DND-41 (cell line): ENCODE data around the gene NDUFA8.

Source experiments
- ATAC-seq: fragments of 200-7000 bp; cut with Tn5 transposase; 3 replicates; pipeline ENCODE4 v1.9.1; 2021; ENCODE audit warnings: low read depth; ENCODE audit not compliant: insufficient read depth
- DNase-seq: peaks from one replicate; pipeline ENCODE4 v3.0.0-alpha.2; 2020
- H2AFZ ChIP-seq: 2 replicates; pipeline ENCODE4 v1.6.0; 2012; ENCODE audit warnings: low read depth, low read length
- H3K27ac ChIP-seq: 2 replicates; pipeline ENCODE4 v1.5.1; 2012; ENCODE audit warnings: low read length, inconsistent platforms
- H3K27me3 ChIP-seq: fragments of 200-600 bp; sonication (generic); 2 replicates; pipeline ENCODE4 v1.6.0; 2012; ENCODE audit warnings: low read length, mild to moderate bottlenecking, inconsistent platforms; ENCODE audit not compliant: insufficient read depth, poor library complexity
- H3K36me3 ChIP-seq: 2 replicates; pipeline ENCODE4 v1.5.1; 2012; ENCODE audit warnings: low read length, inconsistent platforms; ENCODE audit not compliant: insufficient read depth
- H3K4me1 ChIP-seq: 2 replicates; pipeline ENCODE4 v1.5.1; 2012; ENCODE audit warnings: mild to moderate bottlenecking, low read length; ENCODE audit not compliant: insufficient read depth
- H3K4me2 ChIP-seq: 2 replicates; pipeline ENCODE4 v1.6.0; 2012; ENCODE audit warnings: mild to moderate bottlenecking, moderate library complexity, low read length, inconsistent platforms; ENCODE audit not compliant: insufficient read depth
- H3K4me3 ChIP-seq, 2 experiments: fragments of 200-600 bp in 1 of 2; shearing (Covaris generic) in 1 of 2; 2 replicates each; pipeline ENCODE4 v1.5.1; 2012 to 2016; ENCODE audit warnings: inconsistent platforms in 2 of 2, low read length in 2 of 2, mild to moderate bottlenecking in 2 of 2, low read depth in 1 of 2, moderate library complexity in 1 of 2
- H3K79me2 ChIP-seq: 2 replicates; pipeline ENCODE4 v1.6.0; 2012; ENCODE audit warnings: low read length, inconsistent platforms; ENCODE audit not compliant: insufficient read depth
- H3K9ac ChIP-seq: 2 replicates; pipeline ENCODE4 v1.6.0; 2012; ENCODE audit warnings: low read depth, mild to moderate bottlenecking, inconsistent platforms, low read length, moderate library complexity
- H3K9me3 ChIP-seq: 2 replicates; pipeline ENCODE4 v1.5.1; 2012; ENCODE audit warnings: low read length, moderate library complexity, mild to moderate bottlenecking, inconsistent platforms; ENCODE audit not compliant: insufficient read depth, severe bottlenecking
- H4K20me1 ChIP-seq: 2 replicates; pipeline ENCODE4 v1.6.0; 2012; ENCODE audit warnings: low read length; ENCODE audit not compliant: insufficient read depth
- EZH2 ChIP-seq: IDR thresholded peaks from 3 replicates; pipeline ENCODE4 v1.6.1; 2012; ENCODE audit warnings: borderline replicate concordance, low read depth, mild to moderate bottlenecking, moderate library complexity, low read length, inconsistent platforms; ENCODE audit not compliant: severe bottlenecking
- TF ChIP-seq, protein P1 (sequence below): IDR thresholded peaks from 2 replicates; pipeline ENCODE4 v1.5.1; 2012; ENCODE audit warnings: borderline replicate concordance, low read length, moderate library complexity, mild to moderate bottlenecking; ENCODE audit not compliant: poor library complexity, severe bottlenecking; ENCODE audit errors: extremely low read depth

Gene NDUFA8

DNA sequence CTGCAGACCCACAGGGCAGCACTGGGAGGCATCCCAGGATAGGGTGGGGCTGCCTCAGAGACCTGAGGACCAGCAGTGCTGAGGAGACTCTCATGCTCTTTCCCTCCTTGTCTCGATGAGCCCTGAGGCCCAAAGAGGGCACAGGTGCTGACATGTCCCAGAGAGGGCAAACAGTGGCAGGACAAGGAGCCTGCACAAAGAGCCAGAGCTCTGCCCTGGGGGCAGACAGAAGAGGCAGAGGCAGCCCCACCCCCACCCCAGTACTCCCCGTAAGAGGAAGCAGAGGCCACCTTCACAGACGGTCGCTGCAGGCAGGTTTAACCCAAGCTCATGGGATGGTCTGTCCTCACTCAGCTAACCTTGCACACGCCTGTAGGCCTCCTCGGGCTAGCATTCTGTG lies 37.1 kb downstream of the NDUFA8 start:
- H3K27ac ChIP-seq: no peak overlapping the region
- H3K79me2 ChIP-seq: no peaks in the 10 kb centered on the region
- TF ChIP-seq, protein P1, sequence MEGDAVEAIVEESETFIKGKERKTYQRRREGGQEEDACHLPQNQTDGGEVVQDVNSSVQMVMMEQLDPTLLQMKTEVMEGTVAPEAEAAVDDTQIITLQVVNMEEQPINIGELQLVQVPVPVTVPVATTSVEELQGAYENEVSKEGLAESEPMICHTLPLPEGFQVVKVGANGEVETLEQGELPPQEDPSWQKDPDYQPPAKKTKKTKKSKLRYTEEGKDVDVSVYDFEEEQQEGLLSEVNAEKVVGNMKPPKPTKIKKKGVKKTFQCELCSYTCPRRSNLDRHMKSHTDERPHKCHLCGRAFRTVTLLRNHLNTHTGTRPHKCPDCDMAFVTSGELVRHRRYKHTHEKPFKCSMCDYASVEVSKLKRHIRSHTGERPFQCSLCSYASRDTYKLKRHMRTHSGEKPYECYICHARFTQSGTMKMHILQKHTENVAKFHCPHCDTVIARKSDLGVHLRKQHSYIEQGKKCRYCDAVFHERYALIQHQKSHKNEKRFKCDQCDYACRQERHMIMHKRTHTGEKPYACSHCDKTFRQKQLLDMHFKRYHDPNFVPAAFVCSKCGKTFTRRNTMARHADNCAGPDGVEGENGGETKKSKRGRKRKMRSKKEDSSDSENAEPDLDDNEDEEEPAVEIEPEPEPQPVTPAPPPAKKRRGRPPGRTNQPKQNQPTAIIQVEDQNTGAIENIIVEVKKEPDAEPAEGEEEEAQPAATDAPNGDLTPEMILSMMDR: no peak
- no peak for TF ChIP-seq EZH2
- no peak overlapping the region for H3K4me3 ChIP-seq
- no peaks in the 10 kb centered on the region for H3K27me3 ChIP-seq
- no peaks in the 10 kb centered on the region for H3K4me1 ChIP-seq
- no peaks in the 10 kb centered on the region; the same call in none of the 2 replicates for H4K20me1 ChIP-seq
- H3K36me3 ChIP-seq: no peaks in the 10 kb centered on the region
- no peak overlapping the region for H3K4me2 ChIP-seq
- H3K9me3 ChIP-seq: no peaks in the 10 kb centered on the region
- no peak for ATAC-seq
- no peak overlapping the region for H3K9ac ChIP-seq
- no peak for DNase-seq
- H2AFZ ChIP-seq: no peak overlapping the region

DNA sequence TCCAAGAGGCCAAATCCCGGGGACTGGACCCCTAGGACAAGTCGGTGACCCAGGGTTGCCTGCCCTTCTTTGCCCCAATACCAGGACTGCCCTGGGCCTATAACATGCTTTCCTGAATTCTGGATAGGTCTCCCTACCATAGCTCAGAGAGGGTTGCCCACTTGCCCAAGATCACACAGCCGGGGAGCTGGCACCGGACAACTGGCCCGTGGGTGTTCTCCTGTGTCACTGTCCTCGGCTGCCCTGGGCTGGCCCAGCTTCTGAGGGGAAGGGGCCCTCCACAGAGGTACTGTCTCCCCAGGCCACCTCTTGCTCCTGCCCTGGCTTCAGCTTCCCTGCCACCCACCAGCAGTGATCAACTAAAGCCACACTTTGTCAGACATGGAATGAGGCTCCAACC lies 37.6 kb downstream of the NDUFA8 start:
- Histone ChIP-seq H3K27ac (no peak overlapping the region), H3K4me3 (no peak overlapping the region), H3K36me3 (no peaks in the 10 kb centered on the region), H2AFZ (no peak overlapping the region), H4K20me1 (no peaks in the 10 kb centered on the region; the same call in none of the 2 replicates), H3K9me3 (no peaks in the 10 kb centered on the region), H3K79me2 (no peaks in the 10 kb centered on the region), H3K27me3 (no peaks in the 10 kb centered on the region), H3K4me2 (no peak overlapping the region), H3K4me1 (no peaks in the 10 kb centered on the region), H3K9ac (no peak overlapping the region)
- DNase-seq (no peak), ATAC-seq (no peak)
- TF ChIP-seq EZH2: no peak
- TF ChIP-seq, protein P1: no peak

DNA sequence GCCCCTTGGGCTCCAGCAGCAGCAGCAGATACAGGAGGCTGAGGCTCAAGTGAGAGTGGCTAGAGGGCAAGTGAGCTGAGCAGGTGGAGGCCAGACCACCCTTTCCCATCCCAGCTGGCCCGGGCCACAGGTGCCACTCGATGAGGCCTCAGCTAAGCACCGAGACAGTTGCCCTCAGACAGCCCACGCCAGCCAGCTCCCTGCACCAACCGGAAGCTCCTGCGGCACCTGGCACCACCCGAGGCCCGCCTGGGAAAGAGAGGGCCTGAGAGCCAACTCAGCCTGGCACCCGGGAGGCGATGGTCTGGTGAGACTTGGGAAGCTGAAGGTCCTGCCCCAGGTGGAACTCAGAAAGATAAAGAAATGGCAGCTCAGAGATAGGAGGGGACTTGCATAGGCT lies 38.2 kb downstream of the NDUFA8 start:
- Histone ChIP-seq H4K20me1 (no peaks in the 10 kb centered on the region; the same call in none of the 2 replicates), H3K4me2 (no peak overlapping the region), H3K9me3 (no peaks in the 10 kb centered on the region), H3K79me2 (no peaks in the 10 kb centered on the region), H3K4me3 (no peak overlapping the region), H3K36me3 (no peaks in the 10 kb centered on the region), H2AFZ (no peak overlapping the region), H3K4me1 (no peaks in the 10 kb centered on the region), H3K9ac (no peak overlapping the region), H3K27me3 (no peaks in the 10 kb centered on the region), H3K27ac (no peak overlapping the region)
- TF ChIP-seq EZH2: no peak
- no peak for ATAC-seq
- DNase-seq: no peak

- no peak overlapping the region for H3K4me3 ChIP-seq
- H3K79me2 ChIP-seq: no peaks in the 10 kb centered on the region
- H3K27me3 ChIP-seq: no peaks in the 10 kb centered on the region
- H2AFZ ChIP-seq: no peak overlapping the region
- no peaks in the 10 kb centered on the region for H3K9me3 ChIP-seq
- ATAC-seq (no peak), DNase-seq (no peak)
- H3K36me3 ChIP-seq: no peaks in the 10 kb centered on the region
- H4K20me1 ChIP-seq: no peaks in the 10 kb centered on the region; the same call in none of the 2 replicates
- no peak for TF ChIP-seq EZH2
- TF ChIP-seq, protein P1: no peak
- no peak overlapping the region for H3K4me2 ChIP-seq
- no peak overlapping the region for H3K27ac ChIP-seq
- no peaks in the 10 kb centered on the region for H3K4me1 ChIP-seq
- no peak overlapping the region for H3K9ac ChIP-seq
Observed at GRCh38 chr9:122120316-122121071, 39.1 kb downstream of the NDUFA8 start.
